G401.6 (cell line): ENCODE results near the gene CBX4.

Source experiments
- FAIRE-seq: peaks from 2 replicates; lab custom pipeline; 2012; peaks lifted over from hg19 to GRCh38; lab: Jason Lieb, UNC

CBX4 gene

DNA sequence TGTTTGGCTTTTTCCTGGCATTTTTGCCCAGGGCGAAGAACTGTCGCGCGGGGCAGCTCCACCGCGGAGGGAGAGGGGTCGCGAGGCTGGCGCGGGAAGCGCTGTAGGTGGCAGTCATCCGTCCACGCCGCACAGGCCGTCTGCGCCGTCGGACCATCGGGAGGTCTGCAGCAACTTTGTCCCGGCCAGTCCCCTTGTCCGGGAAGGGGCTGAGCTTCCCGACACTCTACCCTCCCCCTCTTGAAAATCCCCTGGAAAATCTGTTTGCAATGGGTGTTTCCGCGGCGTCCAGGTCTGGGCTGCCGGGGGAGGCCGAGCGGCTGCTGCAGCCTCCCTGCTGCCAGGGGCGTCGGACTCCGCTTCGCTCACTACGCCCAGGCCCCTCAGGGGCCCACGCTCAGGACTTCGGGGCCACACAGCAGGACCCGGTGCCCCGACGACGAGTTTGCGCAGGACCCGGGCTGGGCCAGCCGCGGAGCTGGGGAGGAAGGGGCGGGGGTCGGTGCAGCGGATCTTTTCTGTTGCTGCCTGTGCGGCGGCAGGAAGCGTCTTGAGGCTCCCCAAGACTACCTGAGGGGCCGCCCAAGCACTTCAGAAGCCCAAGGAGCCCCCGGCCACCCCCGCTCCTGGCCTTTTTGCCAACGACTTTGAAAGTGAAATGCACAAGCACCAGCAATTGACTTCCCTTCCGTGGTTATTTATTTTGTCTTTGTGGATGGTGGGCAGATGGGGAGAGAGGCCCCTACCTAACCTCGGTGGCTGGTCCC, 2.3 kb upstream of the CBX4 start:
- FAIRE-seq: no peak

DNA sequence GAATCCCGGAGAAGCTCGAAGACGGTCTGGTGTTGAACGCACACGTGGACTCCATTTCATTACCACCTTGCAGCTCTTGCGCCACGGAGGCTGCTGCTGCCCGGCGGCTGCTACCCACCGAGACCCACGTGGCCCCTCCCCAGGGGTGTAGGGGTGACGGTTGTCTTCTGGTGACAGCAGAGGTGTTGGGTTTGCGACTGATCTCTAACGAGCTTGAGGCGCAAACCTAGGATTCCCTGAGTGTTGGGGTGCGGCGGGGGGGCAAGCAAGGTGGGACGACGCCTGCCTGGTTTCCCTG, 1.7 kb upstream of the CBX4 start:
- FAIRE-seq: no peak

DNA sequence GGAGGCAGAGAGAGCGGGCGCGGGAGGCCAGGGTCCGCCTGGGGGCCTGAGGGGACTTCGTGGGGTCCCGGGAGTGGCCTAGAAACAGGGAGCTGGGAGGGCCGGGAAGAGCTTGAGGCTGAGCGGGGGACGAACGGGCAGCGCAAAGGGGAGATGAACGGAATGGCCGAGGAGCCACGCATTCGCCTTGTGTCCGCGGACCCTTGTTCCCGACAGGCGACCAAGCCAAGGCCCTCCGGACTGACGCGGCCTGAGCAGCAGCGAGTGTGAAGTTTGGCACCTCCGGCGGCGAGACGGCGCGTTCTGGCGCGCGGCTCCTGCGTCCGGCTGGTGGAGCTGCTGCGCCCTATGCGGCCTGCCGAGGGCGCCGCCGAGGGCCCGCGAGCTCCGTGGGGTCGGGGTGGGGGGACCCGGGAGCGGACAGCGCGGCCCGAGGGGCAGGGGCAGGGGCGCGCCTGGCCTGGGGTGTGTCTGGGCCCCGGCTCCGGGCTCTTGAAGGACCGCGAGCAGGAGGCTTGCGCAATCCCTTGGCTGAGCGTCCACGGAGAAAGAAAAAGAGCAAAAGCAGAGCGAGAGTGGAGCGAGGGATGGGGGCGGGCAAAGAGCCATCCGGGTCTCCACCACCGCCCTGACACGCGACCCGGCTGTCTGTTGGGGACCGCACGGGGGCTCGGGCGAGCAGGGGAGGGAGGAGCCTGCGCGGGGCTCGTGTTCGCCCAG, 1.2 kb upstream of the CBX4 start:
- no peak for FAIRE-seq

DNA sequence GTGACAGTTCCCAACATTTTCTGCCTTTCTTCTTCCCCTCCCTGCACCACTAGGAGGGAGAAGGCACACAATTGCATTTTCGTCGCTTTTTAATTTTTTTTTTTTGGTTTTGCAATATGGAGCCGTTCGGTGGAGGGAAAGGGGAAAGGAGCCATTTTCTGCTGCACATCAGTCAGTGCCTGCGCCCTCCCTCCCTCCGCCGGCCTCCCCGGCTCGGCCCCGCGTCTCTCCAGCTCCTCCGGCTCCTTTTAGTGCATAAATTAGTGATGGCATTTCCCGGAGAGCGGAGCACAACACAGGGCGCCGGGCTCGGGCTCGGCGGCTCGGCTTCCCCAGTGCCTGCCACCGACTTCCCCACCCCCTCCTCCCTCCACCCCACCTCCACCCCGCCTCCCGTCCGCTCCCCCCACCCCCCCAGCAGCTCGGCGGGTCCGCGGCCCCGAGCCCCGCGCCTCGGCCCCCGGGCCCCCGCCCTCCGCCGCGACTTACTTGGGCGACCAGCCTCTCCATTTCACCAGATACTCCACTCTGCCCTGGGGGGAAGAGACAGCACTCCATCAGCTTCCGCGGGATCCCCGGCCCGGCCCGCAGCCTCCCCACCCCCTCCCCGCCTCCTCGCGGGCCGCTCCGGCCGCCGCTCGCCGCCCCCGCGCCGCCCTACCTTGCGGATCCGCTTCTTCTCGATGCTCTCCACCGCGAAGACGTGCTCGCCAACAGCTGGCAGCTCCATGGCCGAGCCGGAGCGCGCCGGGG, 542 bp downstream of the CBX4 start:
- no peak for FAIRE-seq

DNA sequence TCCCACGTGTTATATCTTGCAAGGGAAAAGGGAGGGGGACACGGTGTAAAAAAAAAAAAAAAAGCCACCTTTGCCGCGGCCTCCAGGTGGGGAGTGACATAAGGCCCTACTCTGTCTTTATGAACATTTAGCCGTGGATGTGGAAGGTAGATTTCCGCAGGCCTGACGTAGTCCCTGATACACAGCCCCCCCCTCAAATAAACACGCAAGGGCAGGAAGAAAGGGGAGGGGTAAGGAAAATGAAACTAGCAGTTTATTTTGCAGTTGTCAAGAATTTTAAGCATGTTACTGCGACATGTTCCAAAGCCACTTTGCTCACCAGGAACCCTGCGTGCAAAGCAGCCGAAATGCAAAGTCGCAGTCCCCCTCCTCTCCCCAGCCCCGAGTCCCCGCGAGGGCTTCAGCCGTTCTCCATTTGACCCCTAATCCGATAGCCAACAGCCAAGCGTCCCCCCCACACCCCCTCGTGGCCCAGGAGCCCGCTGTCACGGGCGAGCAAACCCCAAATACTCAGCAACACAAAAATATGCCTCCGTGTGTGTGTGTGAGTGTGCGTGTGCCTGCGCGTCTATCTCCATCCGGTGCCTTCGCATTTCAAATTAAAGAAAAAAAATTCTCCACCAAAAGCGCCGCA, 1.2 kb downstream of the CBX4 start:
- FAIRE-seq: no peak

DNA sequence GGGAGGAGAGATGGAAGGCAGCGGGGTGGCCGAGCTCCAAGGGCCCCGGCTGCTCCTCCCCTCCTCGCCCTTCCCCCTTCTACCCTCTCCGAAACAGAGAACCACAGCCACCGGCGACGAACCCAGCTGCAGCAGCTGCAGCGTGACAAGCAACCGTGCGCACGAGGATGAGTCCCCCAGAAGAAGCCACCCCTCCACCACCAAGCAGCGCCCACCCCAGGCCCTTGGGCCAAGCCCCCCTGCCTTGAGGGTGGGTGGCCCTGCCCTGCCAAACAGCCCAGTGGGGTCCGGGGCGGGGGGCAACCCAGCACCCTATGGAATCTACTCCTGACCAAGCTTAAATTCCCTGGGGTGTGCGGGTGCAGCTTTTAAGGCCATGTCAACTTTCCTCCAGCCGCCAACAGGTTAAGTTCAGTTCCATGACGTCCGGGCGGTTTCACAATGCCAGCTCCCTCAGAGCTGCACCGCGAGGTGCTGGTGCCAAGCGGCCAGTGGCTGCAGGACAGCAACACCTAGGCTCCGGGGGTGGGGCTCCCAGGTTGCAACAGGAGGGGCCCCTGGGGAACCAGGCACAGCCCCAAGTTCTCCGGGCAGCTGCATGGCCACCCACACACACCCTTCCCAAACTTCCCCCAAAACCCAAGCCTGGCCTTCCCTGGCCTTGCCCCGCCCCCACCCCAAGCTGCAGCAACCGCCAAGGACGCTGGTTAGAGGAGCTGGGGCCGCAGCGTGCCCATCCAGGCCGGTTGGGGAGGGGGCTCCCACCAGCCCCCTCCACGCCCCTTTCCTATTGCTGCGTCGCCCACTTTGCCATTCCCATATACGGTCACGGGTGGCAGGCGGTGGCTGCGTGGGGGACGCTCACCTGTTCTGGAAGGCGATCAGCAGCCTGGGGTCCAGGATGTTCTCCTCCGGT, 2.0 kb downstream of the CBX4 start:
- no peak for FAIRE-seq

DNA sequence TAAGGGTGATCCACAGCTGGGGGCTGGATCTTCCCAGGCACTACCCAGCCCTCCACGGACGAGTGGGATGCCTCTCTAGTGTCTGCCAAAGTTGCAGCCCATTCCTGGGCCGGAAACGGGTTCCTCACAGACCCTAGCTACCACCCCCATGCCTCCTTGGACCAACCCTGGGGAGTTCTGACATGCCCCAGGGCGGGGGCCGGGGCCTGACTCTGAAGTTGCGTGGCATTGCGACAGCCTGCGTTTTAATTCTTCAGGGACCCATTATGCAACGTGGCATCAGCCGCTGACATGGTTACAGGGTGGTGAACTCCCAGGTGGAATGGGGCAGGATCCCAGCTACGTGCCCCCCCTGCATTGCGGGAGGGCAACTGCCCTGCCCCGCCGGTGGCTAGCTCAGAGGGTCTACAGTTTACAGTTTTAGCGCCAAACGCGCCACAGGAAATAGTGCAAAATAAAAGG, 2.7 kb downstream of the CBX4 start:
- FAIRE-seq: no peak

DNA sequence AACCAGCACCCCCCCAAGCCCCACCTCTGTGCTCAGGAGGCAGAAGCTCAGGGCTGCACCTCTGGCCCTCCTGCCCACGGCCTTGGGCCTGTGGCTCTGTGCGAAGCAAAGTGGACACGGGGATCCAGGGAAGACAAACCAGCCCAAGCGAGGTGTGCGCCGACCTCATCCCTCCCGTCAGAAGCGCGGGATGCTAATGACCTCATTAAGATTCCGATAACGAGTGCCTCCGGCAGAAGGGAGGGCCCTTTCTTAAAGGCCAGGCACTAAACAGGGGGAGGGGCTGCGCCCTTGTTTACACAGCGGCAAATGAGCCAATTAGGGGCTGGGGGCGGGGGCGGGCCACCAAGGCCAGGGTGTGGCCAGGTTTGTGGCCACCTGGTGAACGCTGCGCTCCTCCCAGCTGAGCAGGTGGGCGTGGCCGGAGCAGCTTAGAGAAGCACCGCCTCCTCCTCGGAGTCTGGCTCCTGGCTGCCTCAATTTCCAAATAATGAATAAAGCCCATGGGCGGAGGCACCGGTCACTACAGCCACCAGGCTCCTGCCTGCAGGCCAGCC, 3.2 kb downstream of the CBX4 start:
- FAIRE-seq: no peak

DNA sequence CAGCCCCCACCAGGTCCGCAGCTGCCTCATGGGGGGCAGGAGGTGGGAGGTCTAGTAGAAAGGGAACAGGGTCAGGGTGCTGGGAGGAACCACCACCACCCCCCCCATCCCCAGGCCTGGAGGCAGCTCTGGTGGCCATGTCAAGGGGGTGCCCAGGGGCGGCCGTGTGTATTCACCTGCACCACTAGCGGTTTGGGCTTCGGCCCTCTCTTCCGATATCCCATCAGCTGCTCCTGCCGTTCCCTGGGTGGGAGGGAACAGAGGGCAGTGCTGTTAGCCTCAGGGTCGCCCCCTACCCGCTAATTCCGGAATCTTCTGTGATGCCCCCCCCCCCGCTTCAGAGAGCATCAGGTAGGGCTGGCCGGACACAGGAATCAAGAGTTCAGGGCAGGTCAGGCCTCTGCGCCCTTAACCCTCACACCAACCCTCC, 3.8 kb downstream of the CBX4 start:
- FAIRE-seq: no peak

DNA sequence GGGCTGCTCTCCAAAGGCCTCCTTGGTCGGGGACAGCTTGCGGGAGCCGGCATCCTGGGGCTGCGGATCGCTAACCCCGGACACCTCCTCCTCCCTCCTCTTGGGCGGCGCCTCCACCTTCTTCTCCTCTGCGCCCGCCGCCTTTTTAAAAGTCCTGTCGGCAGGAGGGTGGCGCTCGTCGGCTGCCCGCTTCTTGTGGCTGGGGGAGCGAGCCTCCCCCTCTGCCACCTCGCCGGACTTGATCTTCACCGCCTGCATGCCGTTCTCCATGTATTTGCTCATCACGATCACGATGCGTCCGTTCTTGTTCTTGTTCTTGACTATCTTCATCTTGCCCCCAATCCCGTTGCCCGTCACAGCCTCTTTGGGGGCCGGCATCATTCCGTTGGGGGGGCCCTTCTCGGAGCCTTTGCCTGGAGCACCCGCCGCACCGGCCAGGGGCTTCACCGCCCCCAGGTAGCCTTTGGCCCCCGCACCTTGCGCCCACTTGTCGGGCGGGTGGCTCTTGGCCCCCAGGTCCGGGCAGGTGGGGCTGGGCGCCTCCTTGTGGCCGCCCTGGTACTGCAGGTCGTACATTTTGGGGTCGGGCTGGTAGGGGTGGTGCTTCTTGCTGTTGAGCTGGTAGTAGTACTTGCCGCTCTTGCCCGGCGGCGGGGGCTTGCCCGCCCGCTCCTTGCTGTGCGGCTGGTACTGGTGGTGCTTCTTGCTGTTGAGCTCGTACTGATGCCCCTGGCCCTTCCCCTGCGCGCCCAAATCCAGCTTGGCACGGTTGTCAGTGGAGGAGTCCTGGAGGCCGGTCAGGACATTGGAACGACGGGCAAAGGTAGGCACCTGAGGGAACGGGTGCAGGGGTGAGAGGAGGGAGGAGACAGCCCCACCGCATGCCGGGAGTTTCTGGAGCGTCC, 4.4 kb downstream of the CBX4 start:
- FAIRE-seq: no peak

DNA sequence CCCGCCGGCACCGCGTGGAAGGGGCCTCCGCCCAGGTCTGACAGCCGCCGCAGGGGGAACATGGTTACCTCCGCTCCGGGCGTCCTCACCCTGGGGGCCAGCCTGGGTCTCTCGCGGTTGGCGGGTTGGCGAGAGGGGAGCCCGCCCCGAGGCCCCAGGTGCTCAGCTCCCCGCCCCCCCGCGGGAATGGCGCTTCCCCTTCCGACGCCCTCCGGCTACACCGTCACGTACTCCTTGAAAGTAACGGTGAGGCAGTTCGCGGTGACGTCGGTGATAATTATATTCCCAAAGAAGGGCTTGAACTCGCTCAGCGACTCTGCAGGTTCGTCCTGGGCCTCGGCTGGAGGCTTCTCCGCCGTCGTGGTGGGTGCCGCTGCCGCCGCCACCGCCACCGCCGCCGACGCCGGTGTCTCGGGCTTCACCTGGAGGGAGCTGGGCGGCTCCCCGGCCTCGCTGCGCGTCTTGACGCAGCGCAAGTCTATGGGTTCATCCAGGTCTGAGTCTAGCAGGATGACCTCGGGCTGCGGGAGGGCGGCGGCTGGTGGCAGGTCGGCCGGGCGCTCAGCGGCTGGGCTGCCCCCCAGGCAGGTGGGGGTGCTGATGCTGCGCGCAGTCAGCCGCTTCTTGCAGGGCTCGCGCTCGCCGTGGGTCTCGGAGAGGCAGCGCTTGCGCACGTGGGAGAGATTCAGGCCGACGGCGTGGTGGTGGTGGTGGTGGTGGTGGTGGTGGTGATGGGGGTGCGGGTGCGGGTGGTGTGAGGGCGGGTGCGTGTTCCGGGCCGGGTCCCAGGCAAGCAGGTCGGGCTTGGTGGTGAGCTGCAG, 5.3 kb downstream of the CBX4 start:
- no peak for FAIRE-seq

DNA sequence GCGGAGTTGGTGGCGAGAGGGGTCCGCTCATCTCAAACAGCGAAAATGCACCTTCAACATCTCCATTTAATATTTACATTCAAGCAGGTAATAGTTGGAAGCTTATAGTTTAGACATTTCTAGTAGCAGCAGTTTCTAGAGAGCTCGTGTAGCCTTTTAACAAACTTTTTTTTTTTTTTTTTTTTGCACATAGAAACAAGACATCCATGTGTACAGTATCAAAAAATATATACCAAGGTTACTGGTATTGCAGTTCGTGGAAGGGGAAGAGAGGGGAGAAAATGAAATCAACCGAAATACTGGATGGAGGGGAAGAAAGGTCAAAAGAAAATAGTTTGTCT, 6.2 kb downstream of the CBX4 start:
- FAIRE-seq: no peak

DNA sequence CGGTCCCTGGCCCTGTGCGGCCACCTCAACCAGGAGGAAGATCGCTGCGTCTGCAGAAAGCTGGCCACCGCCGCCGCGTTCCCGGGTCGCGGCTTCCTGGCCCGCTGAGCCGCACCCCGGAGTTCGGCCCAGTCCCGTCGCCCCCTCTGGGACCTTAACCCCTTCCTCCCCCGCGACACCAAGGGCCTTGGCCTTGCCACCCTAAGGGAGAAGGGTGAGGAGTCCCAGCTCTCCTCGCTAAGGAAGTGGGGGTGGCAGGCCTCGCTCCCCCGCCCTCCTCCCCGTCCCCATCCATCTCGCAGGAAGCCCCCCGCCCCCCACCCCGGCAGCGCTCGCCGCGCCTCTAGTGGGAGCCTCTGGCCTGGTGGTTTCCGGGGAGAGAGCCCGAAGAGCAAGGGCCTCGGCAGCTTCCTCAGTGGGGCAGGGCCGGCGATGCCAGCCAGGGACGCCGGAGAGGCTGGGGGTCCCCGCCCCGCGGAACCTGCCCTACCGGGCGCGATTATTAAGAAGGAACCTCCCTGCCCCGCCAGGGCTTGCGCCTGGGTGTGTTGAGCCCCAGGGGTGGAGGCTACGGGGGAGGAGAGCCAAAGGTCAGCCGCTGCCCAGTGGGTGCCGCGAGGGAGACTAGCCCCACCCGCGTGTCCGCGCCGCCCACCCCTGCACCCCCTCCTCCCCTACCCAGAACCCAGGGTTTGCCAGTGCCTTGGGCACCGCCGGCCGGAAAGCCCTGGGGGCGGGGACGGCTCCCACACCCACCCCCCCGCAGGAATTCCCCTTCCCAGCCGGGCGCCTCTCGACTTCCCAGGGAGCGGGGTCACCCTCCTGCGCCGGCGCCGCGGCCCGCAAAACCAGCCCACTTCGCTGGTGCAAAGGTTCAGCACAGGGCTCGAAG, 6.8 kb downstream of the CBX4 start:
- no peak for FAIRE-seq

DNA sequence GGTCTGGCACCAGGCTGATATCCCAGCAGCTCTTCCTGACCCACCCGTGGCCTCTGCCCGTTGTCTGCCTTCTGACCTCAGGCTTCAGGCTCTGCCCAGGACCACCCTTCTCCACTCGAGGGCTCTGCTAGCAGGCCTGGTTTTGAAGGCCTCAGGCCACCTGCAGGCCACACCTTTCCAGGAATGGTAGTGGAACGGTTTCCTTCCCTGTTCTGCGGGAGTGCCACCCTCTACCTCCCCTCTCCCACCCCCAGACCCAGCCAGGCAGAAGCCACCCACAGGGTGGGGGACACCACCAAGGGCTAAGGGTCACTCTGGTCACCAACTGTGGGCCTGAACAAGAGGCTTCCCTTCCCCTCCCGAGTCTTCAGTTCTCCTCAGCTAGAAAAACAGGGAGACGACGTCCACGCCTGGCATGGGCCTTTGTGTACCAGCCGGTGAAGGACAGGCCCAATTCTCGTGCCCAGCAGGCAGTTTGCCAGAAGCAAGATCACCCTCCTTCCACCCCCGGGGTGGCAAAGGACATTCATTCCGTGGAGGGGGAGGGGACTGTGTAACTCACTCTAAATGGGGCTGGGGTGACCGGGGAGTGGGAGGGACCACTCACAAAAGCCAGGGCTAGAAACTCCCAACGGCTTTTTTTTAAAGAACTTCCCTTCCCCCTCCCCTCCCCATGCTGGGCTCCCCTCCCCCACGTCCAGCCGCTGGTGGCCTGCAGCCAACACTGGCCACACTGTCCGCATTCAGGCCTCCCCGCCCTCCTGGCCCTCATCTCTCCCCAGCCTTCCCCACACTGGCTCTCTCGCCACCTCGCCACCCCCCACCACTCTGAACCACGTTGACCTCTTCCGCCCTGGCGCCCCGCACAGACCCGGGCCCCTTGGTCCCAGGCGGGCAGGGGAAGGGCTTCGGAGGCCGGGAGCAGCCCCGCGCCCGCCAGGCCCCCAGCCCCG, 7.7 kb downstream of the CBX4 start:
- FAIRE-seq: no peak

DNA sequence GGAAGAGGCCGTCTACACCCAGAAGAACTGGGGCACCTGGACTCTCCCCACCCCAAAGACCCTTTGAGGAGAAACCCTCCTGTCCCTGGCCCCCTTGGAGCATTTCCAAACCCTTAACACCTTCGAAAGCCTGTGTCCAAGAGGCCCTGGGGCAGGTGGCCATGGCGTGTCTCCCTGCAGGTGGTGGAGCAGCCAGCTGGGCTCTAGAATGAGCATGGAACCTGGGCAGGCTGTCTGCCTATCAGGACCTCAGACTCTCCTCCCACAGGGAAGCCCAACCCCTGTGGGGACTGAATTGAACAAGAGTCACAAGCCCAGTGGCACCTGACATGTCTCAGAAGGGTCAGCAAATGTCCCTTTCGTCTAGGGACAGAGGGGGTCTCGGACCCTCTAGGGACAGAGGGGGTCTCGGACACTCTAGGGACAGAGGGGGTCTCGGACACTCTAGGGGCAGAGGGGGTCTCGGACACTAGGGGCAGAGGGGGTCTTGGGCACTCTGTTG, 8.4 kb downstream of the CBX4 start:
- no peak for FAIRE-seq

DNA sequence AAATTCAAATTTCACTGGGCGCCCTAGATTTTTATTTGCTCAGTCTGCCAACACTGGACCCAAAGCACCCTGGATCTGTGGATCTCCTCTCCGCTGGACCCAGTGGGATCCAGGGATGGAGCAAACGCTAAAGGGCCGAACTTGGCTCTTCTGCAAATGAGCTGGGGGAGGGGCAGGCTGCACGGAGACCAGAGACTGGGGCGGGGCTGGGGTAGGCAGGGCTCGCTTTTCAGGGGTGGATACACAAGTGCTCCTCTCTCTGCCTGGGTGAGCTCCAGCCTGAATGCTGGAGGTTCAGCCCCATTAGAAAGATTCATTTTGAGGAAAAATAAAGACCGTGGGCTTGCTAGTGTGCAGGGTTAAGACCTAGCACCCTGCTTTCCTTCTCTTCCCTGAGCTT, 8.9 kb downstream of the CBX4 start:
- FAIRE-seq: no peak

DNA sequence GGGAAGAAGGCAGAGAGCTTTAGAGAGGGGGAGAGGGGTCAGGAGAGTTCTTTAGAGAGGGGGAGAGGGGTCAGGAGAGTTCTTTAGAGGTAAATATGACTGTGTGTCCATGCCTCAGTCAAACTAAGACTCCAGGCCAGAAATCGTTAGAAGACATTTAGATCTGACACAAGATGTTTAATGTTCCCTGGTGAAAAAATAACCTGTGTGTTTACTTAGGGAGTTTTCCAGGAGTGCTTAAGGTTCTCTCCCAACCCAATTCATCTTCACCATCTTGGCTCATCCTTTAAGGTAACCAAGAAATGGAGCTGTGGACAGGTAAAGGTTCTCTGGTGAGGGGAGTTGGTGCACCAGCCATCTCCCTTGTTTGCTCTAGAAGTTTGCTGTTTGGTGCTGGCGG, 9.8 kb downstream of the CBX4 start:
- no peak for FAIRE-seq
